Measurements from ENCODE around the gene DICER1.

Gene DICER1

DNA sequence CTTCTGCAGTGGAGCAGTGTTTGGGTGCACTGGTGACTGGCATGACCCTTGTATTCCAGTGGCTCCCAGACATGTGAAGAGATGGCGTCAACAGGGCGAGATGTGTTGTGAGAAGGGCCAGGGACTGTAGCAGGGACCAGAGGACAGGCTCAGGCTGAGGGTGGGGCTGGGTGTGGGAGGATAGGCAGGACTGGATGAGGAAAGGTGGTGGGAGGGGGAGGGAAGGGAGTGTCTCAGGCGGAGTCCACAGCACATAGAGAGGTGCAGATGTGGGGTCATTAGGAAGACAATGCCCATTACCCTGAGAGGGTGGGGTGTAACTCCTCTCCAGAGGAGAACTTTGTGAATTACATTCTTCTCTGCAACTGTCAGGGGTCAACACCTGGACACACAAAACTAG lies 78.5 kb downstream of the DICER1 start:
- ATAC-seq = no peak

DNA sequence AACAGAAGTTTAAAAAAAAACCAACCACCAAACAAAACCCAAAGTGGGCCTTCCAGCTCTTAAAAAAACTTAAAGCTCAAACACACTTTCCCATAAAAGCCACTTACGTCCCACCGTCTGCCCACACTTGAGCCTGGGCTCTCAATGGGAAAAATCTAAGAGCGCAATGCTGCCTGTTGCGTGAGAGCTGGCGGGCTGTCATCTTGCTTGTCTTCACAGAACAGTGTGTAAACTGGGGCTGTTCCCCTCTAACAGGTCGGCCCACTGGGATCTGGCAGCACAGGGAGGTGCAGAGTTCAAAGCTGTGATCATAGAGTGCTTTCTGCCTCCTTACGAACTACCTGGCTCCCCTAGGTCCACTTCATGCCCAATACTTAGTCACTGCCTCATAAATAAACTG lies 80.0 kb downstream of the DICER1 start:
- ATAC-seq = no peak

DNA sequence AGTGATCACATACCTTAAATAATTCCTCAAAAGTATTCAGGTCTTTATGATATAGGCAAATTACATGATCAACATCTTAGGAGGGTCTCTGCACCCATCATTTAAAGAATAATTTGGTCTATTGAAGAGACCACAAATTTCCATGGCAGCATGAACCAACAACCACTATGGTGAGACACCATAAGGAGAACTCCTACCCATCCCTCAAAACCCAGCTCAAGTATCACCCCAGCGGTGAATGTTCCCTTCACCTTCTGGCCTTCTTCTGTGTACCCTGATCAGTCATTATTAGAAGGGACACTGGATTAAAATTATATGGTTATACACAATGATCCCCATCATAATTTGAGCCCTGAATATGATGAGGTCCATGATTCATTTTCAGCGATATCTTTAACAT lies 81.5 kb downstream of the DICER1 start:
- ATAC-seq = no peak

DNA sequence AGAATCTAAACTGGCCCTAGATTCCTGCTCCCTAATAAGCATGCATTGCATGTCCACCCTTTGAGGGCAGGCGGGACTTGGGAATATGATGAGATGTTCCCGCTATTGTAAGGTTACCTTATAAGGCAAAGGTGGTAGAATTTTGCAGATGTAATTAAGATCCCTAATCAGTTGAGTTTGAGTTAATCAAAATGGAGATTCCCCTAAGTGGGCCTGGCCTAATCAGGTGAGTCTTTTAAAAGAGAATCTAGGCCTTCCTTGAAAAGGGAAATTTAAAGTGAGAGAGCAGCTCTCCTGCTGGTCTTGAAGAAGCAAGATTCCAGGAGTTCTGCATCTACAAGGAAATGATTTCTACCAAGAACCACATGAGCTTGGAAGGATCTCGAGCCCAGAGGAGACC lies 83.4 kb downstream of the DICER1 start:
- ATAC-seq = no peak

DNA sequence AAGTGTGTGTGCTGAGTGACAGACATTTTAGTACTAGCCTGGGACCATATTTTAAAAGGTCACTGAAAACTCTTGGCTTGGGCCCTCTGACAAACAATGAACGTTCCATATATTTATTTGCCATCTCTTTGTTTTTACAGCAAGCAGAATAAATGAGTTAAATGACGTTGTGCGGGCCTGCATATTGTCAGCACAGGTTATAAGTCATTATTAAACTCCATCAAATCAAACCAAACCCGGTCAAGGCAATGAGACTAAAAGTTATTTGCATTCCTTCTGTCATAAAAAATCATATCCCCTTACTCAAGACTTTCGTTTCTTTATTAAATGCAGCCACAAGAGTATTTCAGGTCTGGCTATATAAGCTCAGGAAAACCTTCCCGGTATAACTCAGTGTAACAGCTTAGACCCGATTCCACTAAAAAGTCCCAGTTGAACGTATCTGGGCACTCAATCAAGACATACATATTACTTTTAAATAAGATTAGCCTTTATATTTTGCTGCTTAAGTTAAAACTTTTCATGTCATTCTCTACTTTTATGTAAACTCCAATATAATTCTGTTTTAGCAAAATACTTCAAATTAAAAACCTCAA lies 84.9 kb downstream of the DICER1 start:
- no peak for ATAC-seq

GRCh38 chr14:95071649-95072280 lies 85.6 kb downstream of the DICER1 start:
- ATAC-seq = no peak

GRCh38 chr14:95070748-95071435 lies 86.4 kb downstream of the DICER1 start:
- ATAC-seq = no peak

- no peak for ATAC-seq
Measured at GRCh38 chr14:95069547-95069946, 87.8 kb downstream of the DICER1 start.

- no peak for ATAC-seq
Measured at GRCh38 chr14:95069018-95069417, 88.3 kb downstream of the DICER1 start.

DNA sequence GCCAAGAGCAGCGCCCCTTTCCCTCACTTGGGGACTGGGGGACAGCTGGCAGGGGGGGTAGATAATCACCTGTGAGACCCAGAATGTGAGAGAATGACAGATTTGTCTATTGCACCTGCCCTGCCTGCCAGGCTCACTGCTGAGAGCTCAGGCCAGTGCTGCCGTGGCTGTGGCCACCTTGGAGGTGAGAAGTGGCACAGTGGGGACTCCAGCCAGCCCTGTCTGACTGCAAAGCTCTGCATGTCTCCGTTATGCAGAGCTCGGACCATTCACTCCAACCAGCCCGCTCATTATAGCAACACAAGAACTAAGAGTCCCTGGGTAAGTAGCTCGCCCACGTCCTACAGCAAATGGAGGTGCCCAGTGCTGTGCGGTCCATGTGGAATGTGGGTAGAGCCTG lies 88.8 kb downstream of the DICER1 start:
- no peak for ATAC-seq

DNA sequence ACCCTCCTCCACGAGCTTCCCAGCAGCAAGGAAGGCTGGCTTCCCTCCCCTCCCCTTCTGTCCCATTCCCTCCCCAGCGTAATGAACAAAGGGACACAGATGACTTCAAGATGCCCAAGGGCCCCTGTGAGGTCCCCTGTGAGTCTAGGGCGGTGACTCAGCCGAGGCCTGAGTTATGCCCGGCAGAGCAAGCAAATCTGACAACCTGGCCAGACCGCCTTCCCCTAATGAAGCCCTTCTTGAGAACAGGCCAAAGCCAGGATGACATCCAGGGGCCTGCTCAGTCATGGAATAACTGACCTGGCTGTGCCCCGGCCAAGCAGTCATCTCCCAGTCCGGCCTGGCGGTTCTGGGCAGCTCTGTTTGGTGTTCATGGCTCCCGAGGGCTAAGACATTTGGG lies 89.2 kb downstream of the DICER1 start:
- no peak for ATAC-seq

- ATAC-seq = no peak
Measured at GRCh38 chr14:95067526-95067925, 89.8 kb downstream of the DICER1 start.

GRCh38 chr14:95066427-95066986 lies 90.8 kb downstream of the DICER1 start:
- ATAC-seq = no peak

DNA sequence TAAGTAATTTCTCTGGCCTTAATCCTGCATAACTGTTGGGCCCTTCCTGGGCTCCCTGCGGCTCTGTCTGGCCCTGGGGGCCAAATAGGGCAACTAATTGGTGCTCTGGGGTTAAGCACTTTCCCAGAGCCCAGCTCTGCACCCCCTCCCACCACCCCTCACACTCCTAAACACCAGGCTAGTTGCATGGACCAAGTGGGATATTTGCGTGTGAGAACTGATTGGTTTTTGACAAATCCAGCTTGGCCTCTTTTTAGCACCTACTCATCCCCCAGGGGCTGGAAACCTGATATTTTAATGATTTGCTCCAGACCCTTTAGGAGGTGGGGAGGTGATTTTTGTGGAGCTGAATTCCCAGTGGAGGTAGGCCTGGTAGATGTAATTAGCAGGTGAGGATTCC lies 91.9 kb downstream of the DICER1 start:
- ATAC-seq = no peak

DNA sequence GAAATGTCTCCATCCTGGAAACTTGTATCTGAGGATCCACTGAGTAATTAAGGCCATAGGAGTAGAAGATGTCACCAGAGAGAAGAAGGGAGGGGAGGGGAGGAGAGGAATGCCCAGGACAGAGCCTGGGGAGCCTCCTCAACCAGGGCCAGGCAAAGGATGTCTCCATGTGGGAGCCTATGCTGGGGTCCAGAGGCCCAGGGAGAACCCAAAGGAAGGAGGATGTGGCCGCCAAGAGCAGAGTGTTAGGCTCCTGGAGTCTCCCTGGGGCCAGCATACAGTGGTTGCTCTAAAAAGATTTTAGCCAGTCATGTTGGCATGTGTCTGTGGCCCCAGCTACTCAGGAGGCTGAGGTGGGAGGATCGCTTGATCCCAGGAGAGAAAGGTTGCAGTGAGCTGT lies 92.6 kb downstream of the DICER1 start:
- ATAC-seq = no peak

DNA sequence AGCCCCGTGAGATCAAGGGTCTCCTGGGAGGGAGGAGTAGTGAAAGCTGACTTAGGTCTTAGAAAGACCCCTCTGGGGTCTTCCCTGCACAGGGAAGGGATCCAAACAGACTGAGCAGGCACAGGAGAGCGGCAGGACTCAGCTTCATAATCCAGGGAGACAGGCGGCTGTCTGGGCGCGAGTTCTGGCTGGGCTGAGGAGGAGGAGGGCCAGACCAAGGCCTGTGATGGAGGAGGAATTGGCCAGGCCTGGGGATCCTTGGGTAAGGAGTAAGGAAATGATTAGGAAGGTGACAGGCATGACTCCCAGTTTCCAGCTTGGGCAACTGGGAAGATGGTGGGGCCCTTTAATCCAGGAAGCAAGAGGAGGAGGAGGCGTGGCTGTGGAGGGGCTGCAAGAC lies 93.1 kb downstream of the DICER1 start:
- ATAC-seq = no peak

- no peak for ATAC-seq
Measured at GRCh38 chr14:95063391-95063790, 93.9 kb downstream of the DICER1 start.

- no peak for ATAC-seq
Measured at GRCh38 chr14:95062946-95063345, 94.4 kb downstream of the DICER1 start.

DNA sequence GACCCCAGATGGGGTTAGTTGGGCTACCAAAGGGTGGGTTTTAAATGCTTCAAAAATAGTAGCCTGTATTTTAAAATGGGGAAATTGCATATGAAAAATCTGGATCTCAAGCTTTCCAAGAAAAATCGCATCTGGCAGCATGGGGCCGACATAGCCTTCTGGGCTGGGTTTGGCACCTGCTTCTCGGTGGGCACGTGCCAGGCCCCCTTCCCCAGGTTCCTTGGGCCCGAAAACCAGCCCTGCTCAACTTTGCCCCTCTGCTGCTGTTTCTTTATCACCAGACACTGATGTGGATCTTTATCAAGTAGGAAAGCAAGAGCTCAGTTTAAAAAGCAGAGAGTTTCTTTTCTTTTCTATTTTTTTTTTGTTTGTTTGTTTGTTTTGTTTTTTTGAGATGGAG lies 95.1 kb downstream of the DICER1 start:
- ATAC-seq = no peak

- no peak for ATAC-seq
Measured at GRCh38 chr14:95061317-95062093, 95.8 kb downstream of the DICER1 start.

GRCh38 chr14:95059126-95059525 lies 98.2 kb downstream of the DICER1 start:
- ATAC-seq = peak; percentile 40 to 58

- no peak for ATAC-seq
Measured at GRCh38 chr14:95058491-95058890, 98.8 kb downstream of the DICER1 start.

- no peak for ATAC-seq
Measured at GRCh38 chr14:95057851-95058250, 99.5 kb downstream of the DICER1 start.

Data from activated CD4-positive, CD25-positive, alpha-beta regulatory T cell treated with anti-CD3 and anti-CD28 coated beads, Interleukin-2, amount 50 U/mL, for 24 hours (primary cell).